NCI-H1694 treated with DMSO at 0.1 percent for 48 hours (cell line): Measurements from ENCODE around the gene NKAPL.

Experiments
- DNase-seq: peaks from one replicate; lab custom pipeline; 2025; lab: John Stamatoyannopoulos, UW

NKAPL gene

DNA sequence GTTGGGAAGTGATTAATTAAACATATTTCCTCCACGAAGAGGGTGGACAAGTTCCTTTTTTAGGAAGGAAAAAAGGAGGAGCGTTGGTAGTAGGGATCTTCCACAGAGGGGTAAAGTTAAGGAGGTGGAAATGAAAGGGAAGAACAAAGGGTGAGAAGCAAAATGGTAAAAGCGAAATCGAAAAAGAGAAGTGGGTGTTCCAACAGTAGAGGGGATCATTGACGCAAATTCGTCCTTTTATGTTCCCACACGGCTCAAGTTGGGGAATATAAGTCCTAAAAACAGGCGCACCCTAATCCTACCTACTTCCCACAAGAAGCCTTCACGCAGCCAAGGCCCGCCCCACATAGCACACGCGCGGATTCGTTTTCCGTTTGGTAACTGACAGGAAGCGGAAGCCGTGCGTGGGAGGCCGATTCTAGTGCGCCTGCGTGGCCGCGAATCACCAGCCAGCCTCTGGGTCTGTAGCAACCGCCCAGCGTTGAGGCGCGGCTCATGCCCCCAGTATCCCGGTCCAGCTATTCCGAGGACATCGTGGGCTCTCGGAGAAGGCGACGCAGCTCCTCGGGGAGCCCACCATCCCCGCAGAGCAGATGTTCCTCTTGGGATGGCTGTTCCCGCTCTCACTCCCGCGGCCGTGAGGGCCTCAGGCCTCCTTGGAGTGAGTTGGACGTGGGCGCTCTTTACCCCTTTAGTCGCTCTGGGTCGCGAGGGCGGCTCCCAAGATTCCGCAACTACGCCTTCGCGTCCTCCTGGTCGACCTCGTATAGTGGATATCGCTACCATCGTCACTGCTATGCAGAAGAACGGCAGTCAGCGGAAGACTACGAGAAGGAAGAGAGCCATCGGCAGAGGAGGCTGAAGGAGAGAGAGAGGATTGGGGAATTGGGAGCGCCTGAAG, at the start of gene NKAPL:
Gene NKAPL, plus strand, starts transcription at position 421 of the 901 bp plus-strand sequence. Its CDS starts 75 bp downstream, at position 496.
- no peak for DNase-seq

DNA sequence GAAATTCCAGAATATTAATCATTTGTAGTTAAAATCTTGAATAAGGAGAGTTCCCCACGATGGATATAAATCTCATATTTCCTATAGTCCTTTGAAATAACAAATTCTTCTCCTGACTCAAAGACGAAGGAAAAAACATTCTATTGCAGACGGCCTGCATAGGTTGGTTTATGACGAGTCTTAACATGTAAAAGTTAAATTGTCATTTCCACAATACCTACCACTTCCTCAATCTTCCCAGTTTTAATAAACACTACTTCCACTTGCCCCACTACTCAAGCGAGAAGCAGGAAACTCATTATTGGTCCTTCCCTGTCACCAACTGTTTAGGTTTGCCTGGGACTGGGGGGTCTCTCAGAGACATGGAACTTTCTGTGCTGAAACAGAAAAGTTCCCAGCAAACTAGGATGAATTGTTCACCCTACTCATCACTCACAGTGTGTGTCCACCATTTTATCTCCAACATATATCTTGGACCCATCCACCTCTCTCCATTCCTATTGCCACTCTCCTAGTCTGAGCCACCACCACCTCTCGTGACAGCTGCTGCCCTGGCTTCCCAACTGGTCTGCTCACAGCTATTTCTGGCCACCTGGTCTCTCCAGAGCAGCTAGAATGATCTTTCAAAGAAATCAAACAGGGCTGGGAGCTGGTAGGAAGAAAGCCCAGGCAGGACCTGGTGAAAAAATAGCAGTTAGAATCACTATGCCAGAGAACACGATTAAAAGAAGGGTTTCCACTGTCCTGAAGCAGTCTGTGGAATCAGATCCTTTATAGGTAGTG, 49.2 kb upstream of the NKAPL start:
- DNase-seq = no peak

DNA sequence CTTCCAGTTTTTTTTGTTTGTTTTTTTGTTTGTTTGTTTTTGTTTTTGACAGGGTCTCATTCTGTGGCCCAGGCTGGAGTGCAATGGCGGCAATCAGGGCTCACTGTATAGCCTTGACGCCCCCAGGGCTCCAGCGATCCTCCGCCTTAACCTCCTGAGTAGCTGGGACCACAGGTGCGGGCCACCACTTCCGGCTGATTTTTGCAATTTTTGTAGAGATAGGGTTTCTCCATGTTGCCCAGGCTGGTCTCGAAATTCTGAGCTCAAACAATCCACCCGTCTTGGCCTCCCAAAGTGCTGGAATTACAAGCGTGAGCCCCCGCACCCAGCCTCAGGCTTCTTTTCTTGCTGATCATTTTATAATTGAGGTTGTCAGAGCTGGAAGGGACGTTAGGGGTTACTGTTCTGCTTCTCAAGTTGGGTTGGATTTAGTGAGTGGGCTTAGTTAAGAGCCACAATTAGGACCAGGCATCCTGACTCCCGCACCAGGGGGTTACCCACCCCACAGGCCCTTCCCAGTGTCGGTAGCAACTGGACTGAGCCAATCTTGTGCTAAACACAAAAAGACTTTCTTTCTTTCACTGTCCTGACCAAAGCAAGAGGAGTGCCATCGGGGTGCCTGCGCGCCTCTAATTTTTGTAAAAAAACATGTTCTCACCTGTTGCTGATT, 47.1 kb upstream of the NKAPL start:
- DNase-seq = no peak

DNA sequence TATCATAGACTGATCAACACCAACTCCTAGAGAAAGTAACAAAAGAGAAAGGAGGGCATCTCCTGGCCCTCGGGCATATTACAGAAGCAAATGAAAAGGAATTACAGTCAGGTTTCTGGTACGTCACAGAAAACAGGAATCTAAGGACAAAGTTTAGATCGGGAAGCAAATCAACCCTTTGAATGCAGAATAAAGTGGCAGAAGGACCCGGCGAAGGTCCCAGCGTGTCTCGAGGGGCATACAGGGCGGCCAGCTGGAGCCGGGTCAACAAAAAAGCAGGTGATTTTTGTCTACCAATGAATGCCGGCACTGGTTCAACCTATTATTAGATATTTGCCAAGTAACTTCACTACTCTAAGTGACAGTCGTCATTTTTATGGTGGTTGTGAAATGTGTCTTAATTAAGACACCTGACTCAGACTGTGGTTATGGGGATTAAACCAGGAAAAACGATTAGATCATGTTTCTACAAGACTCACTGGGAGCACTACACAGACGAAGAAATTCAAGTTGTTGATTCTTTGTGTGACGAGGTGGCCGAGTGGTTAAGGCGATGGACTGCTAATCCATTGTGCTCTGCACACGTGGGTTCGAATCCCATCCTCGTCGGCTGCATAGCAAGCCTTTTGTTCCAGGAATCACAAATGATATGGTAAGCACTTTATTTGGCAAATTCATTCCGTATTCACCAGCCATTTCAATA, 46.4 kb upstream of the NKAPL start:
- DNase-seq = peak; percentile 66

DNA sequence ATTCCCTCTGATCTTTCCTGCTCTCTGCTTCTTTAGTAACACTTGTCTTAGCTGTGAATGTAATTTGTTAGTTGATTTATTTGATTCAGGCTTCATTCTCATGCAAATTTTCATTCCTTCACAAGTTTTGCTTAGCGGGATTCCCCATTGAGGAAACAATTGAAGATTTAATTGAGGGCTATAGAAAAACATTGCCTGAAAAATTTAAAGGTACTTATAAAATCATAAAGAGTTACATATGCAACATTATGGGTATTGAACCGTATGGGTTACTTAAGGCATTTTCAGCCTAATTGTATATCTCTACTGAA, 45.9 kb upstream of the NKAPL start:
- no peak for DNase-seq

DNA sequence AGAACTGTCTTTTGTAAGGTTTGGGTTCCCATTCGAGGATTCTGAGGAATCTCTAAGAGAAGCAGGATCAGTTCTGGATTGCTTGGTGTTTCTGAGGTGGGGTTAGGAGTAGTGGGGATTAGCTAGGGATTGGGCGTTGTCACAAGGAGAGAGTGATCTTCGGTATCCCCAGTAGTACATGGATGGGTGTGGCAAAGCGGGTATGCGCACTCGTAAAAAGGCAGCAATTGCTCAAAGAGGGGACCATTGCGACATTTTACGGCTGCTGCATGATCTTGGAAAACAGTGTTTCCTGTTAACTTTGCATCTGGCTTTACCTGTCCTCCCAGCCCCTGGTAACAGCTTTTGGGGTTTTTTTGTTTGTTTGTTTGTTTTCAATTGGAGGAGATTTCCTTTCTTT, 43.7 kb upstream of the NKAPL start:
- no peak for DNase-seq

DNA sequence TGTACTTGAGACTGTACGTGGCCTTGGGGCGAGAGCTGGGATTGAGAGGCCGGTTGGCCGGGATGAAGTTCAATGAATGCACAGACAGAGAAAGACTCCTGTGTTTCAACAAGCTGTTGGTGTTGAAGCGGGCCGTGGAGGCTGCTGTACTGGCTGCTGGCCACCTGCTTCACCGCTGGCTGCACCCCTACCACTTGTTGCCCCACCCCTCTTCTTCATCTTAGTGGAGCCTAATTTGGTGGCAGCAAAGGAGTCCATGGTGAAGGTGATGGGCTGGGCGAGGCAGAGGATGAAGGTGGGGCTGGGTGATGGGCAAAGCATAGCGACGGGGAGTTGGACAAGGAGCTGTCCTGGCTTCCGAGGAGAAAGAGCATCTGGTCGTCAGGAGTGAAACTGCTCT, 41.2 kb upstream of the NKAPL start:
- no peak for DNase-seq

DNA sequence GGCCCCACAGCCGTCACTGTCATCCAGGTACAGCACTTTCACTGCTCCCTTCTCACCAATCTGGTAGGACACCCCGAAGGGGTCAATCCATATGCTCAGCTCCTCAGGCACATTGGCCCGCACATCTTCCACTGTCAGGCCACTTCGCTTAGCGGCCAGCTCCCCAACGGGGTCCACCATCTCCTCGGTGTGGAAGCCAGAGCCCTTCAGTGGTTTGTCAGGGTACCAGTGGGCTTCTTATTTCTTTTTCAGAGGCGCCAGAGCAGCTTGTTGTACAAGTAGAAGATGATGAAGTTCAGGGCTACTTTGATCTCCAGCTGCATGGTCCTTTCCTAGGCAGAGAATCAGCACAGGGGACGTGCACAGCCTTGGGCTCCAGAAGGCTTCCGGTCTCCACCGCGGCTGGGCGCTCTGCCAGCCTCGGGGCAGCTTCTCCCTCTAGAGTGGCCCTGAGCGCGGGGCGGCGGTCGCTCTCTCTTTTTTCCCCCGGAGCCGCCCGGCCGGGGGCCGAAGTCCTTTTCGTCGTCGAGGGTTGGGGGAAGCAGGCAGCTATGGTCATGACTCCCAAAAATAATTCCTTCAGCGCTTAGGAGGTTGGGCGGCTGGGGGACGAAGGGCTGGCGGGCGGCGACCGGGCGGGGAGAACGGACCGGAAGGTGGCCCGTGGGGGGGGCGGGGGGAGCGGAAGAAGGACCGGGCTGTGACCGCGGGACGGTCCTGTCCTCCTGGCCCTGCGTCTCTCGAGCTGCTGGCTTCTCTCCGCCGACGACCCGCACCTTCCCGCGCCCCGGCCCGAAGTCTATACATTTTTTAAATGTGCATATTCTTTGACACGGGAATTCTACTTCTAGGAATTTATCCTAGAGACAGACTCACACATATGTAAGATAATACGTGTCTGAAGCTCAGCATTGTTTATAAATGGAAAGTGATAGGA, 40.5 kb upstream of the NKAPL start:
- no peak for DNase-seq

DNA sequence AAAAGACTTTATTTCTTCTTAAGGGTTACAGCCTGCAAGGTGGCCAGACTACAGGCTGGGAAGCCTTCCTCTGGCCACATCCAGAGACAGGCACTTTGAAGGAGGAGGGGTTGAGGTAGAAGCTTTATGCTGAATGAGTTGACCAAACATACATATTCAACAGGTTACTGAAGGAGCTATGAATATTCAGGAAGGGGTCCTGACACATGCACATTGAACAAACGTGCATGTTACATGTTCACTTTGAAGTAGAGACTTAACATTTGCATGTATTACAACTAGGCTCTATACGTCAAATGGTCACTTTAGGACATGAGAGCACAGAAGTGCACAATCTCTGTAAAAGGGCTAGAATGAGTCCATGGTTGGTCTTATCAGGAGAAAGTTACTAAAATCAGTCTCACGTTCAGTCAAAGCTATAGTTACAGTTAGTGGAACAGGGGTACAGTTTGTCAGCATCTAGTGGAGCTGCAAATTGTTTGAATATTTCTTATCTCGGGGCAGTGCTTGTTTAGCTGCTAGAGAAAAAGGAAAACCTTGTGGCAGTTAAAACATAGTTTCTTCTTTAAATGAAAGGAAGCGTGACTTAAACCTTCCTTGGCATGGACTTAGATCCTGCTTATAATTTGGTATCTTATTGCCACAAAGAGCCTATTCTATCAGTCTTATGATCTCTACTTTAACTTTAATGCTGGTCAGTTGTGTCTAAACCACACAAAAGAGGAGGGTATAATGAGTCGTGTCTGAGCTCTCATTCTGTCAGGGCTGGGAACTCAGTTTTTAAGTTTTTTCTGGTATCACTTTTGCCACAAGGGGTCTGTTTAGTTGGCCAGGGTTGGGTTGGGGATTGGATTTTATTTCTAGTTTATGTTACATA, 38.6 kb upstream of the NKAPL start:
- DNase-seq = no peak

DNA sequence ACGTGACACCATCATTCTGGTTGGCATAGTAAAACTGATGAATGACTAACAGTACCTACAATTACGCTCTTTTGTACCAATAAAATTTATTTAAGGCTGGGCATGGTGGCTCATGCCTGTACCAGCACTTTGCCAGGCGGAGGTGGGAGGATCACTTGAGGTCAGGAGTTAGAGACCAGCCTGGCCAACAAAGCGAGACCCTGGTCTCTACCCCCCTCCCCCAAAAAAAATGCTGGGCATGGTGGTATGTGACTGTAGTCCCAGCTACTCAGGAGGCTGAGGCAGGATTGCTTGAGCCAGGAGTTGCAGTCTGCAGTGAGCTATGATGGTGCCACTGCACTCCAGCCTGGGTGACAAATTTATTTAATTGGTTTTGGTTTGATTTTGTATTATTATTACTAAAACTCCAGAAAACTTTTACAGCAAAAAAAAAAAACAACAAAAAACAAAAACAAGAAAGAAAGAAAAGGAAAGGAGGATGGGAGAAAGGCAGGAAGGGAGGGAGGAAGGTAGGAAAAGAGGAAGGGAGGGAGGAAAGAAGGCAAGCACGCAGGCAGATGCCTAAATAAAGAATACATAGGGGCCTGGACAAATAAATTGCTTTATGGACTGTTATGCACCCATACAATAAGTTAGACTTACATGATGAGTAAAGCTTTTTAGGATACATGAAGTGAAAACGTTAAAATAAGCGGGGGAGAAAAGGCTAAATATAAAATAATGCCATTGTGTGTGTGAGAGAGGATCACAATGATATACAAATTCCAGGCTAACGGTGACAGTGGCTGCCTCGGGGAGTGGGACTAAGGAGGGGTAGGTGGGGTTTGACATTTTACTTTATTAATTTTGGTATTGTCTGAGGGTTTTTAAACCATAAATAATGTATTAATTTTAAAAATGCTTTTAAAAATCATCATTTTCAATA, 34.7 kb upstream of the NKAPL start:
- no peak for DNase-seq

DNA sequence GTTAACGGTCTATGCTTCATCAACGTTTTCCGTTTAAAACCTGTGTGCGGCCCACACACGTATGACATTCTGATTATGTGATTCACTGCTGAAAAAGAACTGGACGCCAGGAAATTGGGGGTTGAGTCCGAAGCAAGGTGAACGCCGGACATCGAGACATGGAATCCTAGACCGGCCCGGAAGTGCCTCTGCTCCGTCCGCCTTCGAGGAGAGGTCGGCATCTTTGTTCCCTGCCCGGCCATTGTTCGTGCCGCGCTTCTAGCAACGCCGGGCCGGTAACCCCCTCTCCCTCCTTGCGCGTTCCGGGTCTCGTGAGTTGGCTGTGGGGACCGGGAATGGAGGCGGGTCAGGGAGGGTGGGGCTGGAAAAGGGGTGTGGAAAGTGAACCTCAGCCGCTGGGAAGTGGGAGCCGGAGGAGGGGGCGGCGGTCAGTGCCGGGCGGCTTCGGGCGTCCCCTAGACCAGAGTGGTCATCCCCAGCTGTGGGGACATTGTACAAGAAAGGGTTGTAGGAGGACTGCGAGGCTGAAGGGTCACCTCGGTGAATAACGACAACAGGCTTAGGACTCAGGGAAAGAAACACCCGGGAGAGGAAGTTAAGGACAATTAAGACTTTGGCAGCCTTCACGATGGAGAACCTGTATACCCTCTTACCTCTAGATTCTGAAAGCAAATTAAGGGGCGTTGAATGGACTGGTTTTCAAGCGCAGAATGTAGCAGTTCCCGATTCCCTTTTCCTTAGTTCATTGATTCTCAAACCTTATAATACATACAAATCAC, 33.9 kb upstream of the NKAPL start, which contains the start of gene ZSCAN9:
Gene ZSCAN9, plus strand, starts transcription at position 220 of the 779 bp plus-strand sequence. CDS start 1,810 bp downstream, outside the sequence.
- peak; percentile 58 for DNase-seq

DNA sequence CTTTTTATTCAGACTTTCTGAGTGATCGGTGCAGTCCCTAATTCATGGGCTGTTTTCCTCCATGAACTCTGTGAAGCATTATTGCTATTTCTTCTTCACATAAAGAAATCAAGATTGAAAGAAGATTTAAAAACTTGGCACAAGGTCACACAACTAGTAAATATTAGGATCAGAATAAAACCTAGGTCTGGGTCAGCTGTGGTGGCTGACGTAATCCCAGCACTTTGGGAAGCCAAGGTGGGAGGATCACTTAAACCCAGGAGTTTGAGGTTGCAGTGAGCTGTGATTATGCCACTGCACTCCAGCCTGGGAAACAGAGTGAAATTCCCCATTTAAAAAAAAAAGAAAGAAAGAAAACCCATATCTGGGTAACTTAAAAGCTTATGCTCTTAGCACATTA, 32.6 kb upstream of the NKAPL start:
- DNase-seq = no peak

DNA sequence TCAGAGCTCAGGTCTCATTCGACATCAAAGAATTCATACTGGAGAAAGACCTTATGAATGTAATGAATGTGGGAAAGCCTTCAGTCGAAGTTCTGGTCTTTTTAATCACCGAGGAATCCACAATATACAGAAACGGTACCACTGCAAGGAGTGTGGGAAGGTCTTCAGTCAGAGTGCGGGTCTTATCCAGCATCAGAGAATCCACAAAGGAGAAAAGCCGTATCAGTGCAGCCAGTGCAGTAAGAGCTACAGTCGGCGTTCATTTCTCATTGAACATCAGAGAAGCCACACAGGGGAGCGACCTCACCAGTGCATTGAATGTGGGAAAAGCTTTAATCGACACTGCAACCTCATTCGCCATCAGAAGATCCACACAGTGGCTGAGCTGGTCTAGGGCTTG, 26.3 kb upstream of the NKAPL start:
- no peak for DNase-seq

DNA sequence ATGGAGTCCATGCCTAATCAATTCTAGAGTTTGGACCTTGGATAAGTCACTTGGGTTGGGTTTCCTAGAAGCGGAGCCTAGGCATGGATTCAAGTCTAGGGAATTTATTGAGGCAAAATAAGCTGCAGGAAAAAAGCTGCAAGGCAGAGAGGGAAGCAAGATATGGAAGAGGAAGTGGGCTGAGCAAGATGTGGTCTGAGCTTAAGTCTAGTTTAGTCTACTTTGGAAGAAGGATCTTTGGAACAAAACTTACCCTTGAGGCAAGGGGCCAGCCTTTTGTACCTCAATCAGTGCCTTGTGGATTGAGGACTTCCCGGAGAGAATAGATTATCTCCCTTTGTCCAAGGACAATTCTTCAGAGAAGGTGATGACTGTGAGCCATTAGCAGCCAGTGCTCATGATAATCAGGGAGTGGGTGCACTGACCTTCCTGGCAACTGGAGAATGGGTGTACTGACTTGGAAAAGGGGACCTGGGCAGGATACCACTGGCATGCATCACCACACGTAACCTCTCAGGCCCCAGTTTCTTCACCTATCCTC, 23.1 kb upstream of the NKAPL start:
- DNase-seq = no peak

DNA sequence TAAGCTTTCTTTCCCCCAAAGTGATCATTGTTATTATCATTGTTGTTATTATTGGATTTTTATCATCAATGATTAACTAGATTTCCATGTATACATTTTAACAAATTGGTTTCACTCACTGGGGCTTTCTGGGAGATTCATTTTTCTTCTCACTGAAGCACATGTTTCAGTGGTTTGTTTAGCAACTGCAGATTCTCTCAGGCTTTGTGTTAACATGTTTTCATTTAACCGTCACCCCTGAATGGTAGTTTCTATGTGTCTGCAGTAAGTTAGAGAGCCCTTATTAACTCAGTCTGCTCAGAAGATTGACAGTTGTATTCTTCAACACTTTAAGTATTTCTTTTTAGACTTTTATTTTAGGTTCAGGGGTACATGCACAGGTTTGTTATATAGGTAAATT, 19.5 kb upstream of the NKAPL start:
- no peak for DNase-seq

DNA sequence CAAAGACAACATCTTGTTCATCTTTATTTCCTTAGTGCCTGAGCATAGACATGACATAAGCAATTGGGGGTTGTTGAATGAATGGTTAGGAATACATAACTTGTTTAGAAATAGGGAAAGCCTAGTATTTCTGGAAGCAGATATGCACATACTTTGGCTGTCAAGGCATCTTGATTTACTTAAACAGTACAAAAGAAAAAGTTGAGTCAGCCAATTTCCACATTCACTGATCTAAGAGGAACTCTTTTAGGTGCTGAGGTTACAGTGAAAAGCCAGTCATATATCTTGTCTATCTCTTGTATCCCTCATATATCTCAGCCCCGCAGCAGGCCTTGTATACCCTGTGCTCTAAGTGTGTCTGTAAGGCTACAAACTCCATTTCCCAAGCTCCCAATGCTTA, 18.6 kb upstream of the NKAPL start:
- no peak for DNase-seq

DNA sequence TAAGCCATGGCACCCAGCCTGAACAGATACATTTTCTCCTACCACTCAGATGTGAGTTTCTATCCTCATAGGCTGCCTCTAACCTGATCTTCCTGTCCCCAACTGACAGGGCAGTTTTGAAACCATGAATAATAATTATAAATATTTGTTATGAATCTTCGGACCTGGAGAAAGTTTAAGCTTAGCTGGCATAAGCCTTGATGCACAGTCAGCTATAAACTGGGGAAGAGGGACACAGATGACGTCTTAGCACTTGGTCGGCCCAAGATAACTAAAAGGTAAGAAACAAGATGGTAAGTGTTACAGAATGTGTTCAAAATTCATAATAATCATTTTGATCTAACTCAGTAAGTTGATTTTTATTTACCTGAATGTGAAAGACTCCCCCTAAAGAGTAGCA, 15.2 kb upstream of the NKAPL start:
- no peak for DNase-seq
